H9 (cell line): ENCODE measurements around the gene AATK. TPM values are rescaled to one million over a fixed set of nuclear protein-coding genes. Genes with fewer than 3 reads are reported as not detected.

Experiments
- DNase-seq: peaks from one replicate; pipeline ENCODE4 v3.0.0-alpha.2; 2017
- H2AFZ ChIP-seq: one replicate; pipeline ENCODE4 v1.6.1; 2013; ENCODE audit warnings: mild to moderate bottlenecking, low read length, control low read depth, moderate library complexity
- H2AK5ac ChIP-seq: 2 replicates; pipeline ENCODE4 v1.6.1; 2013; ENCODE audit warnings: low read length, control low read depth, mixed read lengths; ENCODE audit not compliant: insufficient read length
- H2BK120ac ChIP-seq: one replicate; pipeline ENCODE4 v1.6.1; 2013; ENCODE audit warnings: low read depth, mild to moderate bottlenecking, low read length, control low read depth, inconsistent platforms; ENCODE audit not compliant: poor library complexity, severe bottlenecking
- H2BK12ac ChIP-seq: 2 replicates; pipeline ENCODE4 v1.6.1; 2013; ENCODE audit warnings: low read length, control low read depth, mixed read lengths, low read depth; ENCODE audit not compliant: insufficient read length
- H2BK15ac ChIP-seq: 2 replicates; pipeline ENCODE4 v1.6.1; 2013; ENCODE audit warnings: low read depth, low read length, control low read depth
- H2BK20ac ChIP-seq: one replicate; pipeline ENCODE4 v1.6.1; 2013; ENCODE audit warnings: low read depth, mild to moderate bottlenecking, low read length, control low read depth, inconsistent platforms; ENCODE audit not compliant: poor library complexity, severe bottlenecking
- H2BK5ac ChIP-seq: 2 replicates; pipeline ENCODE4 v1.6.1; 2013; ENCODE audit warnings: low read length, control low read depth, mixed read lengths; ENCODE audit not compliant: insufficient read length
- H3K14ac ChIP-seq: 2 replicates; pipeline ENCODE4 v1.6.1; 2013; ENCODE audit warnings: low read length, control low read depth; ENCODE audit not compliant: insufficient read depth
- H3K18ac ChIP-seq: 2 replicates; pipeline ENCODE4 v1.6.1; 2013; ENCODE audit warnings: low read depth, mild to moderate bottlenecking, mixed read lengths, low read length, control low read depth; ENCODE audit not compliant: insufficient read length
- H3K23ac ChIP-seq: 2 replicates; pipeline ENCODE4 v1.6.1; 2013; ENCODE audit warnings: low read length, control low read depth, mixed read lengths, low read depth; ENCODE audit not compliant: insufficient read length
- H3K23me2 ChIP-seq: 2 replicates; pipeline ENCODE4 v1.6.1; 2013; ENCODE audit warnings: low read depth, mild to moderate bottlenecking, mixed read lengths, low read length, control low read depth; ENCODE audit not compliant: insufficient read length, poor library complexity, severe bottlenecking
- H3K27ac ChIP-seq: 2 replicates; pipeline ENCODE4 v1.5.1; 2013; ENCODE audit warnings: low read length, control low read depth, mixed read lengths, low read depth; ENCODE audit not compliant: insufficient read length
- H3K27me3 ChIP-seq: 2 replicates; pipeline ENCODE4 v1.6.1; 2013; ENCODE audit warnings: low read length, control low read depth, inconsistent platforms; ENCODE audit not compliant: insufficient read depth
- H3K4ac ChIP-seq: 2 replicates; pipeline ENCODE4 v1.6.1; 2013; ENCODE audit warnings: low read depth, mild to moderate bottlenecking, control low read depth, inconsistent platforms, low read length, moderate library complexity
- H3K4me1 ChIP-seq: 2 replicates; pipeline ENCODE4 v1.6.1; 2013; ENCODE audit warnings: low read length, control low read depth, inconsistent platforms; ENCODE audit not compliant: insufficient read depth
- H3K4me2 ChIP-seq: 2 replicates; pipeline ENCODE4 v1.6.1; 2013; ENCODE audit warnings: low read length, control low read depth, mixed read lengths; ENCODE audit not compliant: insufficient read length, insufficient read depth
- H3K56ac ChIP-seq: 2 replicates; pipeline ENCODE4 v1.6.1; 2013; ENCODE audit warnings: low read depth, mild to moderate bottlenecking, mixed read lengths, low read length, control low read depth; ENCODE audit not compliant: insufficient read length
- H3K79me1 ChIP-seq: 2 replicates; pipeline ENCODE4 v1.6.1; 2013; ENCODE audit warnings: low read depth, mild to moderate bottlenecking, moderate library complexity, low read length, control low read depth, inconsistent platforms; ENCODE audit not compliant: insufficient read depth, poor library complexity, severe bottlenecking
- H3K79me2 ChIP-seq: 2 replicates; pipeline ENCODE4 v1.6.1; 2013; ENCODE audit warnings: low read length, control low read depth, inconsistent platforms; ENCODE audit not compliant: insufficient read depth
- H3K9ac ChIP-seq: 2 replicates; pipeline ENCODE4 v1.6.1; 2013; ENCODE audit warnings: low read length, control low read depth, mixed read lengths; ENCODE audit not compliant: insufficient read length; ENCODE audit errors: extremely low read depth
- H3K9me3 ChIP-seq: one replicate; pipeline ENCODE4 v1.6.1; 2013; ENCODE audit warnings: low read depth, low read length, inconsistent platforms; ENCODE audit not compliant: control insufficient read depth
- H3T11ph ChIP-seq: one replicate; pipeline ENCODE4 v1.6.1; 2013; ENCODE audit warnings: mild to moderate bottlenecking, low read length, control low read depth, inconsistent platforms
- H4K20me1 ChIP-seq: one replicate; pipeline ENCODE4 v1.6.1; 2013; ENCODE audit not compliant: control insufficient read depth, insufficient read length, insufficient read depth
- H4K5ac ChIP-seq: 2 replicates; pipeline ENCODE4 v1.6.1; 2013; ENCODE audit warnings: low read depth, mild to moderate bottlenecking, mixed read lengths, low read length, control low read depth; ENCODE audit not compliant: insufficient read length
- H4K8ac ChIP-seq: replicated peaks from 2 replicates; pipeline ENCODE4 v1.6.1; 2013; ENCODE audit warnings: low read length, control low read depth, mixed read lengths, low read depth; ENCODE audit not compliant: insufficient read length
- H4K91ac ChIP-seq: 2 replicates; pipeline ENCODE4 v1.6.1; 2013; ENCODE audit warnings: low read depth, mild to moderate bottlenecking, moderate library complexity, mixed read lengths, low read length, control low read depth; ENCODE audit not compliant: insufficient read length
- H3K27ac Mint-ChIP-seq, 3 experiments: 2 replicates in 2 of 3; 3 replicates in 1 of 3; pipeline ENCODE4 v1.8.0; 2020 to 2021; ENCODE audit warnings: mixed read lengths in 3 of 3, mild to moderate bottlenecking in 1 of 3, moderate library complexity in 1 of 3
- H3K27me3 Mint-ChIP-seq: 2 replicates; pipeline ENCODE4 v1.8.0; 2021; ENCODE audit warnings: low read depth, mild to moderate bottlenecking, moderate library complexity, mixed read lengths
- H3K36me3 Mint-ChIP-seq, 3 experiments: 2 replicates in 2 of 3; 3 replicates in 1 of 3; pipeline ENCODE4 v1.8.0; 2020 to 2021; ENCODE audit warnings: low read depth in 3 of 3, mixed read lengths in 3 of 3; ENCODE audit not compliant: insufficient read depth in 1 of 3
- H3K4me1 Mint-ChIP-seq, 2 experiments: 2 replicates each; pipeline ENCODE4 v1.8.0; 2020; ENCODE audit warnings: mixed read lengths in 2 of 2
- H3K4me3 Mint-ChIP-seq, 2 experiments: 2 replicates in 1 of 2; 3 replicates in 1 of 2; pipeline ENCODE4 v1.8.0; 2020 to 2021; ENCODE audit warnings: mild to moderate bottlenecking in 2 of 2, mixed read lengths in 2 of 2, moderate library complexity in 1 of 2
- H3K9me3 Mint-ChIP-seq, 2 experiments: 2 replicates in 1 of 2; 3 replicates in 1 of 2; pipeline ENCODE4 v1.8.0; 2020; ENCODE audit warnings: mild to moderate bottlenecking in 2 of 2, mixed read lengths in 2 of 2, moderate library complexity in 1 of 2
- CTCF ChIP-seq: fragments of 200-600 bp; sonication (generic); conservative IDR thresholded peaks from 3 replicates; pipeline ENCODE4 v1.8.0; 2021; ENCODE audit warnings: antibody characterized with exemption, mild to moderate bottlenecking
- WGBS: extraction: QIAGEN DNeasy Blood & Tissue Kit; methylation state at CpG from one replicate; pipeline ENCODE4 v1.1.7; 2013; ENCODE audit warnings: missing lambda C conversion rate, low lambda C conversion rate, mixed read lengths; ENCODE audit not compliant: insufficient read length; ENCODE audit errors: extremely low coverage; 5-methylcytosine and 5-hydroxymethylcytosine counted together
- total RNA-seq: library from RNA; stranded (reverse); gene quantifications from 2 replicates; pipeline ENCODE4 v1.2.1, GENCODE V29; 2021

AATK gene
- total RNA-seq, 1 experiment from 2014 or later: 2.4 TPM

GRCh38 chr17:81125573-81126081, 40.4 kb downstream of the AATK start:
- Histone ChIP-seq H2BK15ac (0 out of 2 replicates have a peak overlapping the region, but pooled peaks have one; percentile 57), H3T11ph (no peak overlapping the region), H3K27ac (no peak overlapping the region), H3K79me1 (no peaks in the 10 kb centered on the region), H3K4me1 (no peaks in the 10 kb centered on the region), H3K18ac (no peak overlapping the region), H3K56ac (no peak overlapping the region), H2BK12ac (no peak overlapping the region), H3K27me3 (no peaks in the 10 kb centered on the region), H4K5ac (no peak overlapping the region), H4K91ac (no peak overlapping the region), H2BK120ac (no peak overlapping the region), H4K20me1 (no peaks in the 10 kb centered on the region), H2AFZ (no peak overlapping the region), H3K14ac (no peak overlapping the region), H4K8ac (no peak overlapping the region), H3K4ac (no peak overlapping the region), H2AK5ac (no peak overlapping the region), H3K9me3 (no peaks in the 10 kb centered on the region), H3K23ac (no peak overlapping the region), H2BK20ac (no peak overlapping the region), H3K79me2 (no peaks in the 10 kb centered on the region), H3K4me2 (no peak overlapping the region), H3K23me2 (no peaks in the 10 kb centered on the region), H3K9ac (no peak overlapping the region), H2BK5ac (no peak overlapping the region)
- TF ChIP-seq CTCF: no peak
- no peak overlapping the region for H3K27ac Mint-ChIP-seq
- WGBS: no CpG with 5 or more reads among the region's 14 CpGs
- no peak overlapping the region for H3K4me3 Mint-ChIP-seq
- H3K27me3 Mint-ChIP-seq: no peaks in the 10 kb centered on the region
- no peaks in the 10 kb centered on the region for H3K9me3 Mint-ChIP-seq
- peaks cover 0 to 8% of the 10 kb centered on the region in 2 experiments; a peak in 2 of 4 replicates for H3K4me1 Mint-ChIP-seq
- no peaks in the 10 kb centered on the region for H3K36me3 Mint-ChIP-seq
- DNase-seq: no peak
